Measurements from ENCODE around the gene AK5.

Gene AK5

GRCh38 chr1:77461691-77462090 is 179.9 kb downstream of the AK5 start:
- DNase-seq = no peak

DNA sequence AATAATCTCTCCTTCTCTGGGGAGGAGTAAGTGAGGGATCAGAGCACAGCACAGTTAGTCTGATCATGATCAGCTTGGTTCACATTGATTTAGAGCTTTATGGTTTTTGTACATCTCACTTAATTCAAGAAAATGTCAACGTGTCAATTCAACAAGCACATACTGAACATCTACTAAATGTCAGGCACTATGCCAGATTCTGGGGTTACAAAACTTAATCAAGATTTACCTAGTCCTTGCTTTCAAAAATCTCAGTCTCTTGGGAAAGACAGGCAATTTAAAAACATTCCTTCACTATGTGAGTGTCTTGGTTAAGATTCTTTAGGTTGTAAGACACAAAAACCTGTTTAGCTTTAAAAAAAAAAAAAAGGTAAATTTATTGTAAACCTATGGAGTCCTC is 181.4 kb downstream of the AK5 start:
- no peak for DNase-seq

DNA sequence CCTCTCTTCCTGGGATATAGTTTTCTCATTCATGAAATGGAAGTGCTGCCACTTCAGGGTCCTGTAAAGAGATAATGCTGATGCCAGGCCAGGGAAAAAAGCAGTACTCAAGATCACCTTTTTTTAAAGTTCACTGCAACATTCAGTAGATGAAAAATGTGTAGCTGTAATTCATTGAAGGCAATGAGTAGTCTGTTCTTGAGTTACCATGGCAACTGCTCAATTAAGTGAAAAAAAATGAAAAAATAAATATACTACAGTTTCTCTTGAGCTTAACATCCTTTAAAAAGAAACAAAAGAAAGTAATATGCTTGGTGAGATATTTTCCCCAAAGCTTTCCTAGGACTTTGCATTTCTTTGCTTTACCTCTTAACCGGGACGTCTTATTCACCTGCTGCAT is 183.3 kb downstream of the AK5 start:
- DNase-seq = no peak

- DNase-seq = no peak
Measured at GRCh38 chr1:77465922-77466321, 184.1 kb downstream of the AK5 start.

DNA sequence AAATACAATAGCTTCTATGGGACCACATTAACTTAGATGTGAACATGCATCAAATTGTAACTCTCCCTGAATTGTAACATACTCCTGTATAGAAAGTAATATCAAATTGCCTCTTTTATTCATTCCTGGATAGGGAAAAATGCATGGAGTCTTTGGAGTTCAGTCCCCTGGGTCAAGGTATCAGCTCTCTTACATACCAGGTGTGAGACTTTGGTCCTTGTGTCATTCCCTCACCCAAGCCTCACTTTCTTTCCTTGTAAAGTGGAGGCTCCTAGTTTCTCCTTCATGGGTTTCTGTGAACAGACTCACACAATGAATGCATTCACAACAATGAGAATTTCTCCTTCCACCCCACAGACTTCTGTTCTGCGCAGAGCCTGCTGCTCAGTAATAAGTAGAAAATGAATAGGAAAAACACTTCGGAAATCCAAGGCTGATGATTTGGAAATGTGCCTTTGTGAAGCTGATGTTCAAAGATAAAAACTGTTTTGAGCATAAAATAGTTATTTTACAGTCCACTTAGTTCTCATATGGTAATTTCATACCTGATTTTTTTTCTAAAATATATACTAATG is 185.3 kb downstream of the AK5 start:
- DNase-seq = no peak

- no peak for DNase-seq
Measured at GRCh38 chr1:77467741-77468140, 185.9 kb downstream of the AK5 start.

GRCh38 chr1:77468257-77468948 is 186.6 kb downstream of the AK5 start:
- no peak for DNase-seq

GRCh38 chr1:77468949-77469710 is 187.3 kb downstream of the AK5 start:
- no peak for DNase-seq

DNA sequence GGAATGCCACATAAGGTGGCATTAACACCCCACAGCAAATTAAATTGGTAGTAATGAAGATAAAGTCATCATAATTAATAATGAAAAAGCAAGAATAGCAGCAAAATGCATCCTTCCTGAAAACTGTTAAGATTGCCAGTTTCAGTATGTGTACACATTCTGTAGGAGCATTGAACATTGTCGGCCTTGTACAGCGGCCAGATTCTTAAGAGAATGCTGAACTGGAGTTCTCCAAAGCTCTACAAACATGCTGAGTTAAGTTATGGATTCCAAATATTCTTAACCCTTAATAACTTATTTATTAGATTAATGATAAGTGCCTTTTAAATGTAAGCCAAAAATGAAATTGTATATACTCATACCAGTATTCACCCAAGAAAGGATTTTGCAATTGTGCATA is 189.9 kb downstream of the AK5 start:
- no peak for DNase-seq

GRCh38 chr1:77473690-77474089 is 191.9 kb downstream of the AK5 start:
- DNase-seq = no peak

GRCh38 chr1:77475641-77476040 is 193.8 kb downstream of the AK5 start:
- no peak for DNase-seq

DNA sequence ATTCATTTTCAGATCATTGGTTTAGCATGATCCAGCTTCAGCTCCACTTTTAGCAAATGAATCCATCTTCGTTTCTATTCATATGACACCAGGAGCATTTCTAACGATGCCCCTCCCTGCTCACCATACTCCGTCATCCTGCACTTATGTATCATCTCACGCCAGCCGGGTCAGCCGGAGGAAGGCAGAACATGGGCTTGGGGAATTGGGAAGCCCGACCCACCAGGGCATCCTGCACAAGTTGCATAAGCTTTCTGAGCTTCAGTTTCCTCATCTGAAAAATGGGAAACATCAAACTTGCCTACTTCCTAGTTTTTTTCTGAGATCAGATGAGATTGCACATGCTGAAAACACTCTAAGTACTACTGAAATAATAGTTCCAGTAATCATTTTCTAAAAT is 194.7 kb downstream of the AK5 start:
- no peak for DNase-seq

GRCh38 chr1:77484334-77484733 is 202.5 kb downstream of the AK5 start:
- DNase-seq = no peak

GRCh38 chr1:77484926-77485325 is 203.1 kb downstream of the AK5 start:
- DNase-seq = no peak

GRCh38 chr1:77487631-77488030 is 205.8 kb downstream of the AK5 start:
- DNase-seq = no peak

DNA sequence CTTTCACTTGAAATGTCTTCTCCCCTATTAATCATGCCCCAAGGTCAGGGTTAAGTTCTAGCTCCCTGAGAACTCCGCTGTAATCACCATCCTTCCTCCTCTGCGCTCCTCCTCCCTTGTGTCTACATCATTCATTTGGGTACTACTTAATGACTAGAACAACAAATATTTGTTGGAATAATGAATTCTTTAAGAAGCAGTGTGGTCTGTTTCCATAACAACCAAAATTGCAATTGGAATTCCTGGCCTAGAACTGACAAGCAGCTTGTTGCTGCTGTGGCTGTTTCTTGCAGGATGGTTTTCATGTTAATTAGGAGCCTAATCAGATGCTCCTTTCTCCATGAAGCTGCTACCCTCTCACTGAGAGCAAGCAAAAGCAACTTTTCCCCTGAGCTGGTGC is 208.1 kb downstream of the AK5 start:
- DNase-seq = no peak

DNA sequence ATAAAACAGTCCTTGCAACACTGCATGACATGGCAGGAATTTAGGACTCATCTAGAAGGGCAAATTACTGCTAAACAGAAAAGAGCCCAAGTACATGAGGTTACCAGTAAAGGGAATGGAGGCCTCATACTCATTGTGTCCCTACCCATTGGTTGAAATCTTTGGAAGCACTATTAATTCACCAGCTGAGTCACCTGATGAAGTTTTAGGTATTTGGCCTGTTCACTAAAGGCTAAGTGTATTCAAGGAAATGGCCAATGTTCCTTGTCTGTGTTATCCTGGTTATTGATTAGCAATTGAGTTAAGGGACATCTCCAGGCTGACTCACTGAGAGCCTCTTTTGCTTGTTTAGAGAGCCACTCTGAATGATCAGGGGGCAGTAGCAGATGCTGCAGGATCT is 212.2 kb downstream of the AK5 start:
- no peak for DNase-seq

GRCh38 chr1:77498918-77499317 is 217.1 kb downstream of the AK5 start:
- no peak for DNase-seq

- DNase-seq = no peak
Measured at GRCh38 chr1:77499466-77499865, 217.6 kb downstream of the AK5 start.

DNA sequence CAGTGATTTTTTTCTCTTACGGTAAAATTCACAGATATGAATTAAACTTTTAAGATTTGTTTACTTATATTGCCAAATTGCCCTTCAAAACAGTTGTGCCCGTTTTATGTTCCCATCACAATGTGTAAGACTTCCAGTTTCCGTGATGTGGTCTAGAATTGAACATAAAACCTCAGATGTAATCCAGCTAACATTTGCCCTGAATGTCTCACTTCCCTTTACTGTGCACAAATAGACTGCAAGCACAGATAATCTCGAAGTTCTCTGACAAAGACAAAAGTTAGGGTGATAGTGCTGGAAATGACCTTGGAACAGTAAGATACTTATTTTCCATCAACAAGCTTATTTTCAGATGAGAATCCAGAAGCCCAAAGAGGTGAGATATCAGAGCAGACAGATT is 223.2 kb downstream of the AK5 start:
- DNase-seq = no peak

- no peak for DNase-seq
Measured at GRCh38 chr1:77506771-77507170, 225.0 kb downstream of the AK5 start.

GRCh38 chr1:77509051-77509492 is 227.3 kb downstream of the AK5 start:
- DNase-seq = no peak

DNA sequence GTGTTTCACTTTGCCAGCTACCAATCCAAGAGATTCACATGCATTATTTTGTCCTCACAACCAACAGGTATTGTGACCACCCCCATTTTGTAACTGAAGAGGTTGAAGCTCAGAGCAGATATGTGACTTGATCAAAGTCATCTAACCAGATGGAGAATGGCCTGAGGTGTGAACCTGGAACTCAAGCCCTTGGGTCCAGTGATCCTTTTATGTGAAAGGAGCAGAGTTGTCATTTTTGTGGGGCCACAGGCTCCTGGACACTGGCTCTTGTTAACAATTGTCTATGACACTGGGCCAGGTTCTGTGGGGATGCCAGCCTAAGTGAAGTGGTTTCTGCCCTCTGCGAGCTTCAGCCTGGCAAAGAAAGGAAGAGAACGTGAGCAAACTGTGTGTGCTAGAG is 228.1 kb downstream of the AK5 start:
- no peak for DNase-seq

- no peak for DNase-seq
Measured at GRCh38 chr1:77511440-77511840, 229.6 kb downstream of the AK5 start.

Data from DMS79 treated with DMSO at 0.1 percent for 48 hours (cell line).